ENCODE data around the gene HIVEP2.
A peak's percentile ranks its signal among the peaks of the same experiment; 100 is the strongest.

Gene HIVEP2

DNA sequence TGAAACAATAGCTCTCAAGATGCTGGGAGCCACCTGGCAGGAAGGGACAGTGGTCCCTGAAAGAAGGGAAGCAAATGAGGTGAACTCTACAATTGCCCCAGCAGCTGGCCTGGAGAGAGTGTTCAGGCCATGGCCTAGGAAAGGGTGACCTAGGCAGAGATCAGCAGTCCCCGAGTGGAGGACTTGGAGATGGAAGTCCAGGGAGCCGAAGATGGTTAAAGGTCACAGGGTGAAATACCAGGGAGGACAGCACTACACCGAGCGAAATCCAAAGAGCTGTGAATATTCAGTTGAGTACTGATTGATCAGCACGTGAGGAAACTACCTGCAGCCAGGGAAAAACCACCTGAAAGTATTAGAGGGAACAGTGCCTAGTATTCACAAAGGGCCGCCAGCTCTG, 133.1 kb downstream of the HIVEP2 start:
- no peak for DNase-seq

DNA sequence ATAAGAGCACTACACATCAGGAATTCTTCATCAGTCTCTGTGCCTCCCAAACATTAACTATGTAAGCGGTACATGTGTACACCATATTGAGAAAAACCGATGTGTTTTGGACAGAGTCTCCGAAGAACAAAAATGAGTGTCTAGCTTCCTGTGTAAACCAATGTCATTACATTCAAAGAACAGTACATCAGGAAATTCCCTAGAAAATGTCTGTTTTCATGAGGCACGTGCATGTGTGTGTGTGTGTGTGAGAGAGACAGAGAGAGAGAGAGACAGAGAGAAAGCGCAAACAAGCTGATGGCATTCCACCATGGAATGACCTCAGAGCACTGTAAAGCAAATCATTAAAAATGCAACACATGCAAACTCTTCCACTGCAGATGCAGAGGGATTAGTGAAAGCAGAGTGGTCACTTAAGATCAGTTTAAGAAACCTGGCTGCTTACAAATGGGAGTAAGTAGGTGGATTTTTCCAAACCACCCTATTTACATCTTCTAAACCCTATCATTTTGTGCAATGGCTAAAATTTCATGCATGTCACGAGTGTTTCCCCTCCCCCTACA, 133.9 kb downstream of the HIVEP2 start:
- no peak for DNase-seq

DNA sequence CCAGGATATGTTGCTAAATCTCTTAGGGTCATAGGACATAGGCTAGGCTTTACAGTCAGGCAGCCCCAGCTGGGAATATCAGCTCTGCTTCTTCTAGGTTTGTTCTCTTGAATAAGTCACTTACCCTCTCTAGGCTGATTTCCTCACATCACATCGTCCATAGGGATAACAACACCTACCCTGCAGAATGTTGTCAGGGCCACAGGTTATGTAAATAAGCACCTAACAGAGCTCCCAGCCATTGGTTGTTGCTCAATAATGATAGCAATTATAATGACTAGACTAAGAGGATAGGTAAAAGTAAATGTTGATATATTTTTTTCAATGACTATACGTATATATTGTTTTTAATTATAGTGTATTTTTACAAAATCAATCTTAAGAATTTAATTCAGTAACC, 135.0 kb downstream of the HIVEP2 start:
- no peak for DNase-seq

DNA sequence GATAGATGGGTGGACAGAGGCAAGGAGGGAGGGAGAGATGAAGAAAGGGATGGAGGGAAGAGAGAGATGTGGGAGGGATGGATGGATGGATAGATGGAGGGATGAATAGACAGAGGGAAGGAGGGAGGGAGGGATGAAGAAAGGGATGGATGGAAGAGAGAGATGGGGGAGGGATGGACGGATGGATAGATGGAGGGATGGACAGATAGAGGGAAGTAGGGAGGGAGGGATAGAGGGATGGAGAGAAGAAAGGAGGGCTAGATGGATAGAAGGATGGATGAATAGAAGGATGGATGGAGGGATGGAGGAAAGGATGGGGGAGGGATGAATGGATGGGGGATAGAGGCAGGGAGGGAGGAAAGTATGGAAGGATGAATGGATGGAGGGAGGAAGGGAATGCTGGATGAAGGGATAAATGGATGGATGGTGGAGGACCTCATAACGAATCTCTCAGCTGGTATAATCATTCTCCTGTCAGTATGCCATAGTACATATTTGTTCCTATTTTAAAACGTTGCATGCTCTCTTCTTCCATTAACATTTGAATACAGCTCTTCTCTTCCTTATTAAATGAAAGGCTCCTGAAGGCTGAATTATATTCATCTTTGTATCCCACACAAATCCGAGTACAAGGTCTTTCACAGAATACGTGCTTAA, 136.4 kb downstream of the HIVEP2 start:
- no peak for DNase-seq

DNA sequence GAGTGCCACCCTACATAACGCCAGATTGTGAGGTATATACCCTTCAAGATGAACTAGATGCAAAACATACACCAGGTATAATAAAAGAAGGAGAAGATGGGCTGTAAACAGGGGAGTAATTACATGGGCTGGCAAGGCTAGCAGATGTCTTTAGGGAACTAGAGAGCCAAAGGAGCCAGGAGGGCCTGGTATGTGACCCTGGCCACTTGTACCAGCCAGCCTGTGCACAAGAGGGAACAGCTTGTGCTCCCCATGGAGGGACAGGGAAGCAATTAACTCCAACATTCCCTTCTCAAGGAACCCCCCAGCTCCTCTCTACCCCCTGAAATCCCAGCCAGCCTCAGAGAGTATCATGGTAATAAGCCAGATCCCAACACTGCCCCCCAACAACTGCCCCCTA, 139.9 kb downstream of the HIVEP2 start:
- no peak for DNase-seq

DNA sequence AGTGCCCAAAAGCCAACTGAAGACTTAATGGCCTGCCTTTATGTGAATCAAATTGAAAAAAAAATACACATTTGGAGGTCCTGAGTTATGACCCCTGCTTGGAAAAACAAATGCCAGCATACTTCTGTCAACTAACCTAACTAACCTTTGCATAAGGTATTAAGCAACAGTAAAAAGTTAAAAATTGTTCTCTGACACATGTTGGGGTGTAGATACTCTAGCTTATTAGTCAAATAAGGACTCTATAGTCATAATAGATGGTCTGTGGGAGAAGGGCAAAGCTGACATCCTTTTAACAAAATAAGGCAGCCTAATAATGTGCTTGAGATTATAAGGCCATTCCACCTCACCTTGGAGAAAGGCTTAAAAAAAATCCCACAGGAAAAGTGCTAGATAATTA, 140.5 kb downstream of the HIVEP2 start:
- no peak for DNase-seq

DNA sequence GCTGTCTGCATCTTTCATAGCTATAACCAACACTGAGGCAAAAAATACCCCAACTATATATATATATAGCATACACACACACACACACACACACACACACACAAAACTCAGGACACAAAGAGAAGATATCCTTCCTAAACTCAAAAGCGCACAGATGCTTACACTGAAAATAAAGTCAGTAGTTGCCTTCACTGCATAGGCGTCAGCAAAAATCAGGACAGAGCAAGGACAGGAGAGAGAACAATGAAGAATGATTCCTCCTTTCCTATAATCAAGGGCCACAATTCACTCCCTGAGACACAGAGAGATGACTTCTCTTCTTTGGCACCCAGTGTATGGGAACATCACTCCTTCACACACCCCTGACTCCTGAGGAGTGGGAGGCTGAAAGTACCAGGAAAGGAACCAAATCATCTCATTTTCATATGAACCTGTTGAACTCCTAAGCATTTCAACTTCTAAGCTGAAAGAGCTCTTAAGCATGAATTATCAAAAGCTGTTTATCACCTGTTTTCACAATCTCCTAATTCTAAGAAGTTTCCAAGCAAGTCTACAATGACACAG, 141.4 kb downstream of the HIVEP2 start:
- DNase-seq: no peak

DNA sequence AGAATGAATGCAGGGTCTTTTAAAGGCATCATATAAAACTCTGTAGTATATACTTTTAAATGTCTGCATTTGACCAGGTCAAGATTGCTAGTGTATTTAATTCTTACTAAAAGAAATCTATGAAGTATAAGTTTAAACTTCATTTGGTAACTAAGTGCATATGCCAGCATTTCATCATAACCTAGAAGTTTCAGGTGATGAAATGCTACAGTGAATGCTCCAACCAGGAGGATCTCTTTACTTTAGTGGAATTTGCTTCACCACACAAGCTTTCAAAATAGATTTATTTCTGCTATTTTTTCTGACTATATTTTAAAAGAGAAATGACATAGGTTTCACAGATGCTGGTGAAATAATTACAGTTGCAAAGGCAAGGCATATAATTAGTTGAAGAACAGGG, 141.9 kb downstream of the HIVEP2 start:
- DNase-seq: no peak

DNA sequence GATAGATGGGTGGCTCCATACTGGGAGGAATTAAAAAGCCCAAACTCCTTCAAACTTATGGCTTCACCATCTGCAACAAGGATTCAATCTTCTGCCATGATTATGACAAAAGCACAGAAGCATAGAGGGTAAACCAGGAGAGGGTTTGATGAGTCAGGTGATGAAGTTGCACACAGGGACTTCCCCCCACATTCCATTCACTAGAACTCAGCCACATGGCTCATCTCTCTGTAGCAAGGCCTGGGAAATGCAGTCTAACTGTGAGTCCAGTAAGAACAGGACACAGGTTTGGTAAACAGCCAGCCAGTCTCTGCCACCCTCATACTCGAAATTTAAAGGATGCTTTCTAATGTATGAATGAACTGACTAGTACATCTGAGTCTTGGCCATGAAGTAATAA, 142.9 kb downstream of the HIVEP2 start:
- DNase-seq: peak; percentile 53 to 64

DNA sequence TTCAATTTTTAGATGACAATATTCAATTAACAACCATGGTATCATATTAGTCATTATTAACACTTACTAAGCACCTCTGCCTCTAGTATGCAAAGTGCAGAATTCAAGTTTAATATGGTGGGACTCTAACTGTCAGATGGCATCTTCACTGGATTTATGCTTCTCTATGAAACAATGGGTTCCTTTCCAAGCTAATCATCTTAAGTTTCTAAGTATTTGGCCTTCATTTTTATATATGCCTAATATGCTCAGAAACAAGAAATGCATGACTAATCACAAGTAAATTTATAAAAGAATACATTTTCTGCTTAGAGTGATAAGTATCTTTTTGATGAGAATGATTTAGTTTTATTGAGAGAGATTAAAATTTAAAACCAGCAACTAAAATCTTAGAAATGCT, 144.7 kb downstream of the HIVEP2 start:
- no peak for DNase-seq

DNA sequence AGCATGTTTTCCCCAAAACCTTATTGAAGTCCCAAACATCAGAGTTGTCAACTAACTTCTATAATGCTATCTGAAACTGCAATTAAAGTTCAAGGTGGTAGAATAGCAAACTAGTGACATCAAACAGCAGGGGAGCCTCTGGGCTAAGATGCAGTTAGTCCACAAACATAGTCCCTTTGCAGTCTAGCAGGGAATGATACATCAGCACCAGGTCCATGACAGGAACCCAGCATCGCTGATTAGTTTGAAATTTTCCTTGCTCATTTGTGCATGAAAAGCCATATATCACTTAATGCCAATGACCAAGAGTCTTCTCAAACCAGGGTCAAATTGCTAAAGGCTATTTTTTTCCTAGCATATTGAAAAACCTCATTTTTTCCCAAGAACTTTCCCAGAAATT, 145.3 kb downstream of the HIVEP2 start:
- DNase-seq: no peak

DNA sequence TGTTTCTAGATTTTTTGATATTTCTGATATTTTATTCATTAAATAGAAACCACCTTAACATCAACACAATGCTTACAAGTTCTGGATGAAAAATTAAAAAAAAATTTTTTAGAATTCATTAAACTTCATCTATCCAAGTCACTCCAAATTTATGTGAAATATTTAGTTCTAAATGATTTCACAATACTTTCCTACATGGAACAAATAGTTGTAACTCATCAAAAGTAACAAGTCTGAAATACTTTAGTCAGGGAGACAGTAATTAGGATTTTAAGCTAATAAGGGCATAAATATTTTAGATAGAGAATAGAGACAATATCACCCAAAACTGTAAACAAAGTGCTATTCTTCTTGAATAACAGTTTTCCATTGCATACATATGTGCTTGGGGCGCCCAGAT, 147.8 kb downstream of the HIVEP2 start:
- no peak for DNase-seq

DNA sequence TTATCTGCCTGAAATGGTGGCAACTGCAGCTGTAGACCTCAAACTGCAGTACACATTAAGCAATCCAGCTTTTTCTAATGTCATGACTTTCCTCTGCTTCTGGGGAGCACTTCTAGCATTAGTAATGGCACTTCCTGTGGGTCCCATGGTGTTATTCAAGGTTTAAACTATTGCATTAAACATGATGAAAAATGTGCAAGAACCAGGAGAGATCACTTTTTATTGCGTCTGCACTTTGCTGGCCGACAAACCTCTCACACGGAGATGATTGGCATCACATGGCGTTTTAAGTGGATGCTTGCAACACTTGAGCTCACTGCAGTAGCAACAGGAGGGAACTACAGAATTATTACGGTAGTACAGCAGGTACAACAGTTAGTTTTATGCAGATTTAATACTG, 148.4 kb downstream of the HIVEP2 start:
- DNase-seq: no peak

DNA sequence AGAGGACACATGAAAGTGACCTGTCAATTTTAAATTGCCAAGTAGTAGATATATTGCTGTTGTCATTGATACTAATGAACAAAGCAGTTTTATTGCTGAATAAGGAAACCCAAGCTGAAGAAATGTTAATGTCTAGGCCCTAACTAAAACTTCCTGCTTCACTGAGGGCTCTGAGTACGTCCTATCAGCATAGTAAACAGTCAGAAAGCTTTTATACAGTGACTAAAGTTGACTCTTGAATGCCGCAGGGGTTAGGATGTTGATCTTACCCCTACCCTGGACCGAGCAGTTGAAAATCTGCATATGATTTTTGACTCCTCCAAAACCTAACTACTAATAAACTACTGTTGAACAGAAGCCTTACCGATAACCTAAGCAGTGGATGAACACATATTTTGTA, 149.0 kb downstream of the HIVEP2 start:
- no peak for DNase-seq

DNA sequence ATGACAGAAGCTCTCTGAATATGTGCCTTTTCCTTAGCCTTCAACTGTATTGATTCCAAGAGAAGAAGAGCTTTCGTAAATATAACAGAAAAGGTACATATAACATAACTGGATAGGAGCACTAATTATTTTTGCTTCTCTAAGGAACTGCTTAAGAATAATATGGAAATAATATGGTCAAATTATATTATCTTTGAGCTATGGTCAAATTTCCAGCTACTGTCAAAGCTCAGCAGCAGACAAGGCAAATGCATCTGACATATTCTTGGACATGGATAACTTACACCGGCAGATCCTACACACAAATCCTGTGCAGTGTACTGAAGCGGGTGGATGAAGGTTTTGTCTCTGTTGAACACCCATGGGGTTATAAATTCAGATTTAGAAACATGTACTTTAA, 150.6 kb downstream of the HIVEP2 start:
- DNase-seq: no peak

DNA sequence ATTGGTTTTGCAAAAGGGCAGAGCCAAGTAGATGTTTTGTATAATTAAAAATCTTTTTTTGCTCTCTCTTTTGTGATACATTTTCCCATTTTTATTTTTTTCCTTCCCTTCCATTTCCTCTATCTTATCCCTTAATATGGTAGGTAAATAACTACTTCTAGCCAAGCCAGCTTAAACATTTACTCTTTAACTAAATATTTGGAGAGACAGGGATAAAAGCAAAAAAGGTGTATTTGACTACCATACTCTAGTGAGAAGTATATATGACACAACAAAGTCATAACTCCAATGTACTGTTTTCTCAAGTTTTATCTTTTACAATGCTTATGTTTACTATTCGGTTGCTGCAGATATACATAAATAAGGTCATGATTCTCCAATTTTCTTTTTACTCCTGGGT, 154.7 kb downstream of the HIVEP2 start:
- DNase-seq: no peak

DNA sequence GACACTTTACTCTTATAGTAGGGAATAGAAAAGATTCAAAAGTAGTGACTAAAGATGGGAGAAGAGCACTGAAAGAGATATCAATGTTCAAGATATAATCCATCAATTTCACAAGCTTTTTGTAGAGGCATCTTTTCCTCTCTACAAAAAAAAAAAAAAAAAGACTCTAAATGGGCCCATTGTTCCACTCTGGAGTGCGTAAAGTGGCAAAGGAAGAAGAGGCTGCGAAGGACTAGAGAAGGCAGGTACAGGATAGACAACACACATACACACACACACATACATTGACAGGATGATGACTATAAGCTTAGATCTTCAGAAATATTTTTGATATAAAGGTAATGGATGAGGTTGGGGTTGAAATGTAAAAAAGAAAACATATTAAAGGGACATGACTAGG, 157.6 kb downstream of the HIVEP2 start:
- DNase-seq: no peak

DNA sequence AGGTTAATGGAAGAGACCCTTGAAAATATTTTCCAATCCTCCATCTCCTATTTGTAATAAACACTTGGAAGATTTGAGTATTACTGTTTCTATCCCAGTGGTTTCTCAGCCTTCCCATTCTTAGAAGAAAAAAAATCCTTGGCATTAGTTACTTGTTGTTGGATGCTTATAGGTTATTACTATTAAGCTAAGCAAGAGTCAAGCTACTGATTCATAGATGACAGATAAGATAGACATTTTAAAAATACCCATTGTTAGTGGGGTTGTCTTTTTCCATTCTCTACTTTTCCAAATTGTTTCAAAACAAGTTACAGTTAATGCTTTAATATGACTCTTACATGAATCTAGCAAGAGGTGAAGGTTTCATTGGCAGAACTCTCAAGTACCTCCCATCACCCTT, 158.5 kb downstream of the HIVEP2 start:
- no peak for DNase-seq

DNA sequence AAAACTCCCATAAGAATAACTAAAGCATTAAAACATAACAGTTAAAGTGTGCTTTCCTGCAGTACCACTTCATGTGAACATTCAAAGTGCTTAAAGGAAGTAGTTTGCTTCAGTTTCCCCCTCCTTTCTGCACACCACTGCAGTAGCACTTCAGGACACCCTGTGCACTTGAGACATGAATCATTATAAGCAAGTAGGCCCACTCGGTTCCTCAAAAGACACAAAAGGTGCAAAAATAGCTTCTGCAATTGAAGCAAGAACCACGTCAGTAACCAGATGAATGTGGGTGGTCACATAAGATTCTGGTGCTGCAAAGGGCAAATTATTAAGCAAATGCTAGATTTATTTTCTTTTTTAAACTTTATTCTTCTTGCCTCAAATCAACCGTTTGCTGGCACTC, 160.6 kb downstream of the HIVEP2 start:
- no peak for DNase-seq

DNA sequence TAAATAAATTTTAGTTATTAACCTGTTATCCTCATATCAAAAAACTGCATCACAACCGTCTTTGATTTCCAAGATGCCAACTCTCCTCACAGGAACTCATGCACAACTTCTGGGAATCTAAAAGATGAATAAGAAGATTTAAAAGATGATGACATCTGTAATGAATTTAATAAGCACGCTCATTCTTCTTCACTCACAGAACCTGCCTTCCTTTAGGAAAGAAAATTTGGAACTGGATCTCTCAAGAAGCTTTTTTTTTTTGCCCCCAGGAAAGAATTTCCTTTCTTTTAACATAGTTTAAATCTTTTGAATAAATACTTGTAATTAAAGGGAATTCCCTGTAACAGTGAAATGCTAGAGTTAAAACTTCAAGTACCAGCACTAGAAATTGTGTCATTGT, 161.5 kb downstream of the HIVEP2 start:
- no peak for DNase-seq

DNA sequence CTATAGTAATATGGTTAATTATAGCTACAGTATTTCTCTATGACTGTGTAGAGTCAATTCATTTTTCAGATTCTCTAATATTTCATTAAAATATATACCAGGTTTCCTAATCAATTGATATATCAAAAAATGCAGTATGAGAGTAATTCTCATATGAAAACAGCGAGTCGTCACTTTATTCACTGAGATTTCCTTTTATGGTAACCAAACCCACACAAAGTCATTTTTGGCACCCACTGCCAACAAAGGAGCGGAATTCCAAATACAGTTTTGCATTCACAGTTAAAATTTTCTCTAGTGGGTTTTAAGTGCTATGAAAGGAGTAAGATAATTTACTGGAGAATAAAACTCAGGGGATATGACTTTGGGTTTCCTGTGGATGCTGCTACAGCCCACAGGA, 163.8 kb downstream of the HIVEP2 start:
- DNase-seq: no peak

DNA sequence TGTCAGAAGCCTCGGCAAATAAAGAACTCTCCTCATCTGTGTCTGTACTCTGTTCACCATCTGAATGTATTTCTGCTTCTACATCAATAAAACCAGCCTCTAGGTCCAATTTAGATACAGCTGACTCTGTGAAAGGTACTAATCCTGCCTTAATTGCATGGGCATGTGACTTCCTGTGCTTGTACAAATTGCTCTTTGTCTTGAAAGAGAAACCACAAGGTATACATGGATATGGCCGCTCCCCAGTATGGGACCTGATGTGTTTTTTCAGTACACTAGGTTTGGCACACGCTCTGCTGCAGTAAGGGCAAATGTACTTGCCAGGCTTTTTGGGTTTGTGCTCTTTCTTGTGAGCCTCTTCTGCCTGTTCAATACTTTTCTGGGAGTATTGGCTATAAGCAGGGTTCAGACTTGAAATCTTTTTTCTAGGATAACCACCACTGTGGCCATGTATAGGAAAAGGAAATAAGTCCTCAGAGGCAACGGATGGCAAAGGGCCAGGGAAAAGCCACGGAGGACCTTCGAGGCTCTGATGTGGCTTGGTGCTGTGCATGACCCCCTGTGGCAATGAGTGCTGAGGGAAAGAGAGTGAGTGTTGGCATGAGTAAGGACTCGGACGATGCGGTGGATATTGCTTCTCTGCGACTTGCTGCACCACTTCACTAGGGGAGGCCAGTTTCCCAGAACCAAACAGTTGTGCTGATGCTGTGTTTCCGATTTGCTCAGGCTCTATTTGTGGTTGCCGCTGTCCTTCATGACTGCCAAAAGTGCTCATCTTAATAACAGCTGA, 170.9 kb downstream of the HIVEP2 start:
- no peak for DNase-seq

DNA sequence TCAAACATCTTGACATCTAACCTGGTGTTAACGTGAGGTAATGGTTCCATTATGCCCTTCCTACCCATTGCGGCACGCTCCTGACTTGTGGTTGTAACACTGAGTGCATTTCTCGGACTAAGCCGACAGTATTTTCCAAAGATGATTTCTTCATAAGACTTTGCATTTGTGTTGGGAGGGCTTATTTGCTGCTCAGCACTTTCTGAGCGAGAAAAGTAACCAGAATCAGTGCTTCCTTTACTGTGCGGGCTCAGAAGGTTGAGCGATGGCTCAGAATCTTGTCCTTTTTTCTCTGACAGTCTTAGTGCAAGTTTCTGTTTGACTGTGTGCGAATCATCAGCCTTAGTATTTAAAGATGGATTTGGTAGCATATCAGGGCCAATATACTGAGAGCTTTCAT, 171.7 kb downstream of the HIVEP2 start:
- peak; percentile 38 to 52 for DNase-seq

DNA sequence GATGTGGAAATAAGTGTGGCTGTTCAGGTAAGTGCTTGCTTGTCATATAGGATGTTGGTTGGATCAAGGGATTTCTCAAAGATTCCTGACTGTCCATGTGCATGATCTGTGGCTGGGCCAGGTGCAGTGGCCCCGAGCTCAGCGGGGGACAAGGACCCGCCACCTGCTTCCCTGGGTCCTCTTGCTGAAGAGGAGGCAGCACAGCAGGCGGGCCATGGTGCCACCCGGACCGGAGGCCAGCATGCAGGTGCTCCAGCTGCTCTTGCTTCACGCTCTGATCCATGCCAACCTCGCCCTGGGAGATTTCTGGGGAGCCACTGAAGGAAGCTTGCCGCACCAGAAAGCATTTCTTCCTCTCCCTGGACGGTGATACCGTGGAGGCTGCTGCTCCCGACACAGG, 173.8 kb downstream of the HIVEP2 start:
- no peak for DNase-seq

All from activated T-cell treated with anti-CD3 and anti-CD28 coated beads, Interleukin-2, amount 50 U/mL, for 48 hours (primary cell).